SK-N-SH (cell line): ENCODE measurements around the gene RAB1B. TPM values are rescaled to one million over a fixed set of nuclear protein-coding genes. Genes with fewer than 3 reads are reported as not detected.

Source experiments
- CTCF ChIA-PET: fragments of 300-600, 350-600 bp; formaldehyde crosslinking; extraction: SDS; loops from one replicate; lab custom pipeline; 2021; lab: Yijun Ruan, JAX
- POLR2A ChIA-PET: fragments of 350-600 bp; sonication (Branson Sonifier 250); formaldehyde crosslinking; extraction: SDS; loops from one replicate; lab custom pipeline; 2020; ENCODE audit warnings: antibody characterized with exemption, inconsistent platforms; lab: Yijun Ruan, JAX
- DNase-seq: peaks from one replicate; pipeline ENCODE4 v3.0.0; 2012
- H2AFZ ChIP-seq: fragments of 200-600 bp; sonication (generic); 2 replicates; pipeline ENCODE4 v1.8.1; 2016; ENCODE audit warnings: antibody characterized with exemption, mild to moderate bottlenecking, low read depth
- H3F3A ChIP-seq: fragments of 200-600 bp; sonication (generic); replicated peaks from 2 replicates; pipeline ENCODE3; 2016; ENCODE audit warnings: antibody characterized with exemption, mild to moderate bottlenecking; ENCODE audit not compliant: insufficient read depth
- H3K27ac ChIP-seq, 2 experiments: fragments of 200-500 bp in 1 of 2; fragments of 200-600 bp in 1 of 2; sonication (Bioruptor generic) in 1 of 2; sonication (generic), shearing (Covaris generic) in 1 of 2; 2 replicates each; pipeline versions ENCODE4 v1.5.1 to v1.6.1; 2014 to 2016; ENCODE audit warnings: low read depth in 2 of 2, inconsistent platforms in 1 of 2, low read length in 1 of 2, mild to moderate bottlenecking in 1 of 2, mixed read lengths in 1 of 2
- H3K27me3 ChIP-seq: fragments of 200-600 bp; sonication (generic), shearing (Covaris generic); 2 replicates; pipeline ENCODE4 v1.6.1; 2016; ENCODE audit warnings: mixed run types; ENCODE audit not compliant: insufficient read depth
- H3K36me3 ChIP-seq, 2 experiments: fragments of 200-500 bp in 1 of 2; fragments of 200-600 bp in 1 of 2; sonication (Bioruptor generic) in 1 of 2; sonication (generic) in 1 of 2; replicated peaks in 1 of 2; 2 replicates each; pipeline versions ENCODE3 to v1.5.1; 2014 to 2016; ENCODE audit warnings: low read length in 1 of 2, mild to moderate bottlenecking in 1 of 2; ENCODE audit not compliant: insufficient read depth in 2 of 2, control insufficient read depth in 1 of 2
- H3K4me1 ChIP-seq, 2 experiments: fragments of 200-500 bp in 1 of 2; fragments of 200-600 bp in 1 of 2; sonication (Bioruptor generic) in 1 of 2; sonication (generic), shearing (Covaris generic) in 1 of 2; 2 replicates each; pipeline versions ENCODE4 v1.5.1 to v1.6.1; 2014 to 2016; ENCODE audit warnings: low read depth in 1 of 2, low read length in 1 of 2, mixed run types in 1 of 2; ENCODE audit not compliant: insufficient read depth in 2 of 2, control insufficient read depth in 1 of 2
- H3K4me2 ChIP-seq: fragments of 200-600 bp; sonication (generic), shearing (Covaris generic); 2 replicates; pipeline ENCODE4 v1.6.1; 2017; ENCODE audit warnings: mixed run types
- H3K4me3 ChIP-seq, 2 experiments: fragments of 200-500 bp in 1 of 2; fragments of 200-600 bp in 1 of 2; sonication (Bioruptor generic) in 1 of 2; sonication (generic), shearing (Covaris generic) in 1 of 2; 2 replicates each; pipeline versions ENCODE4 v1.5.1 to v1.8.1; 2014 to 2016; ENCODE audit warnings: low read depth in 2 of 2, inconsistent platforms in 1 of 2, low read length in 1 of 2, mild to moderate bottlenecking in 1 of 2, mixed read lengths in 1 of 2, moderate library complexity in 1 of 2
- H3K79me2 ChIP-seq: fragments of 200-600 bp; sonication (generic); 2 replicates; pipeline ENCODE4 v1.8.1; 2017; ENCODE audit warnings: mild to moderate bottlenecking; ENCODE audit not compliant: insufficient read depth
- H3K9ac ChIP-seq: fragments of 200-600 bp; sonication (generic); 2 replicates; pipeline ENCODE4 v1.6.1; 2017; ENCODE audit warnings: mixed run types
- H3K9me2 ChIP-seq: fragments of 200-600 bp; sonication (generic); 2 replicates; pipeline ENCODE4 v1.6.1; 2017; ENCODE audit warnings: mixed run types
- H3K9me3 ChIP-seq: fragments of 200-600 bp; sonication (generic); 2 replicates; pipeline ENCODE4 v1.6.1; 2017; ENCODE audit warnings: mixed run types, mild to moderate bottlenecking, moderate library complexity
- H4K20me1 ChIP-seq: fragments of 200-600 bp; sonication (generic); 2 replicates; pipeline ENCODE4 v1.6.1; 2017; ENCODE audit warnings: mild to moderate bottlenecking, mixed run types; ENCODE audit not compliant: insufficient read depth
- ELF1 ChIP-seq: IDR thresholded peaks from 2 replicates; pipeline ENCODE4 v1.4.0; 2012
- FOSL2 ChIP-seq: IDR thresholded peaks from 2 replicates; pipeline ENCODE4 v1.4.0; 2012; ENCODE audit warnings: low read depth, mild to moderate bottlenecking, moderate library complexity, borderline replicate concordance
- FOXJ3 ChIP-seq: sonication (generic); formaldehyde crosslinking; IDR thresholded peaks from 2 replicates; pipeline ENCODE4 v1.5.1; 2020; ENCODE audit warnings: mild to moderate bottlenecking, missing genetic modification reagents
- GABPA ChIP-seq: IDR thresholded peaks from 2 replicates; pipeline ENCODE4 v1.4.0; 2012; ENCODE audit warnings: low read depth, mild to moderate bottlenecking
- IRF3 ChIP-seq: fragments of 150-350 bp; IDR thresholded peaks from 2 replicates; pipeline ENCODE4 v1.6.1; 2016; ENCODE audit warnings: mild to moderate bottlenecking, low read depth, low read length
- JUND ChIP-seq: IDR thresholded peaks from 2 replicates; pipeline ENCODE4 v1.4.0; 2012
- RCOR1 ChIP-seq: fragments of 150-350 bp; IDR thresholded peaks from 2 replicates; pipeline ENCODE4 v1.6.1; 2017; ENCODE audit warnings: antibody characterized with exemption, low read length
- REST ChIP-seq: IDR thresholded peaks from 2 replicates; pipeline ENCODE4 v1.6.1; 2012; ENCODE audit warnings: mild to moderate bottlenecking, low read depth, low read length, moderate library complexity
- RXRA ChIP-seq: IDR thresholded peaks from 2 replicates; pipeline ENCODE4 v1.4.0; 2012; ENCODE audit warnings: low read depth, mild to moderate bottlenecking, borderline replicate concordance
- WGBS: methylation state at CpG from one replicate; pipeline ENCODE4 v1.1.6; 2017; ENCODE audit warnings: low lambda C conversion rate; 5-methylcytosine and 5-hydroxymethylcytosine counted together
- polyA plus RNA-seq, 3 experiments: library from polyadenylated mRNA; depleted of rRNA; stranded (reverse); fragments of >200 nt; gene quantifications; 2 replicates each; pipeline ENCODE4 v1.2.3, GENCODE V29; 2012

Gene RAB1B
- polyA plus RNA-seq, 1 of the 3 experiments (the other 2 are of a cell fraction): 208 TPM

GRCh38 chr11:66239998-66240780, 28.2 kb upstream of the RAB1B start (continued):
- TF ChIP-seq IRF3: no peak

- H3K79me2 ChIP-seq: no peaks in the 10 kb centered on the region
- POLR2A ChIA-PET: no interaction called here
- H4K20me1 ChIP-seq: no peaks in the 10 kb centered on the region
- no peaks in the 10 kb centered on the region for H3K9me2 ChIP-seq
- H3K4me2 ChIP-seq: no peak overlapping the region
- no peak overlapping the region for H2AFZ ChIP-seq
- H3K9ac ChIP-seq: no peak overlapping the region
- no peaks in the 10 kb centered on the region for H3K9me3 ChIP-seq
- TF ChIP-seq ELF1 (no peak), JUND (no peak), REST (no peak), RCOR1 (no peak)
- TF ChIP-seq, all 33 proteins: peak for 0
- Histone ChIP-seq H3K4me3 (no peak overlapping the region), H3K27ac (no peak overlapping the region), H3K4me1 (no peaks in the 10 kb centered on the region), H3K27me3 (no peaks in the 10 kb centered on the region), H3F3A (no peaks in the 10 kb centered on the region), H3K36me3 (peaks cover 23 to 85% of the 10 kb centered on the region in 2 experiments)
- CTCF ChIA-PET: interaction anchor here (0.5 to 3.4 kb wide), 3 partner anchors 11 to 25 kb away, joined by 3 to 26 read pairs (median 3); no protein-coding TSS in a partner anchor
- DNase-seq: no peak
- WGBS: 83% methylated on average over 8 of the region's 9 CpGs
Observed at GRCh38 chr11:66240781-66241136, 27.7 kb upstream of the RAB1B start.

GRCh38 chr11:66242095-66242765, 26.2 kb upstream of the RAB1B start:
- H3K9ac ChIP-seq: no peak overlapping the region
- no peaks in the 10 kb centered on the region for H3F3A ChIP-seq
- H3K9me3 ChIP-seq: no peaks in the 10 kb centered on the region
- H3K4me1 ChIP-seq: no peaks in the 10 kb centered on the region
- no peak for TF ChIP-seq FOXJ3 (CRISPR knock-in tag)
- no peak for TF ChIP-seq RXRA
- TF ChIP-seq GABPA: no peak
- no peak for TF ChIP-seq FOSL2
- TF ChIP-seq ELF1: no peak
- no peak for TF ChIP-seq RCOR1
- TF ChIP-seq, all 33 proteins: peak for 0
- H3K4me3 ChIP-seq: no peak overlapping the region
- no peaks in the 10 kb centered on the region for H4K20me1 ChIP-seq
- no peak overlapping the region for H3K27ac ChIP-seq
- no peak overlapping the region for H3K4me2 ChIP-seq
- H2AFZ ChIP-seq: no peak overlapping the region
- H3K79me2 ChIP-seq: no peaks in the 10 kb centered on the region
- H3K36me3 ChIP-seq: peaks cover 23 to 86% of the 10 kb centered on the region in 2 experiments
- H3K27me3 ChIP-seq: no peaks in the 10 kb centered on the region
- WGBS: 98% methylated on average over 7 of the region's 14 CpGs
- H3K9me2 ChIP-seq: no peaks in the 10 kb centered on the region
- DNase-seq: no peak
- CTCF ChIA-PET: interaction anchor here (3.4 kb wide), 1 partner anchor 19 kb away, joined by 26 read pairs; no protein-coding TSS in a partner anchor
- POLR2A ChIA-PET: no interaction called here
